Right lobe of liver (tissue), 4 donors: ENCODE measurements around the gene ARMH3.

Experiments used
- POLR2A ChIP-seq: fragments of 450-650 bp; IDR thresholded peaks from one replicate; pipeline ENCODE4 v1.6.1; 2017; ENCODE audit warnings: antibody characterized with exemption, mild to moderate bottlenecking
- TF ChIP-seq, protein P1 (sequence below), 4 donors: fragments of 200-600 bp in 3 of 4; fragments of 450-650 bp in 1 of 4; IDR thresholded peaks; one replicate each; pipeline versions ENCODE4 v1.5.1 to v1.8.0; 2016 to 2022; ENCODE audit warnings: antibody characterized with exemption in 4 of 4, mild to moderate bottlenecking in 2 of 4
- donor health status: DM: no; HTN: no; CAD: no.
- donor health status: DM: no; HTN: no; CAD: no.
- donor health status: DM: no; HTN: yes; CAD: no.

DNA sequence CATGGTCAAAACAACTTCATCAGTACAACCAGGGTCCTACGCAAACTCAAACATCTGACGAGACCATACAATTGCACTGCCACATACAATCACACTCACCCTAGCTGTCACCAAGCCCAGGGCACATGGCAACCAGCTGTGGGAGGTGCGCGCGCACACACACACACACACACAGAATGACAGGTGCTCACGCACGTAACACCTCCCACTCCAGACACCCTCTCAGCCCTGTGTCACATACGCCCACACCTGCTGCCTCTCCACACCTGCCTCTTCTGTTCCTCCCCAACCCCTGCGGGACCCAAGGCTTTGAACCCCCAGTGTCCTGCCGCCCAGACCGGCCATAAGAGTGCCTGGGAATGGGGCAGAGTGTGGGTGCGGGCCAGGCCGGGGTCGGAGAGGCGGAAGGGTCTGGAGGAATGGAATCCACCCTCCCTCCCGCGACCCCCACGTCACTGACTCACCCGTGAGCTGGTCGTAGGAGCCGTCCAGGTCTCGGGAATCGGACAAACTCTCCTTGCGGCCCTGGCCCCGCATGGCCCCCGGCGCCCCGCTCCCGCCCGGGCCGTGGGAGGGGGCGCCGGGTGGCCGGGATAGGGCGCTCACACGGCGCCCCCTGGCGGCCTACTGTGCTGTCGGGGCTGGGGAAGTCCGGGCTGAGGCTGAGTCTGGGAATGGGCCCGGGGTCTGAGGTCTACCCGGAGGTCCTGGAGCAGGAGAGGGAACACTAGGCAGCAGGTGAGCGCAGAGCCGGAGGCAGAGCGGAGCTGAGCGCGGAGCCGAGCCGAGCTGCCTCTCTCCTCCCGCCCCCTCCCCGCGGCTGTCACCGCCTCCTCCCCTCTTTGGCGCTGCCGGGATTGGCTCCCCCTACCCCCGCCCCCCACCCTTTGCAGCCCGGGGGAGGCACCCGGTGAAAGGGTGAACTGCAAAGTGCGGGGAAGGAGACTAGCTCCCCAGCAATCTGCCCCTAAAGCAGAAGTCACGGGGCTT lies 212.6 kb downstream of the ARMH3 start, which contains the start of gene KCNIP2:
- TF ChIP-seq, protein P1, sequence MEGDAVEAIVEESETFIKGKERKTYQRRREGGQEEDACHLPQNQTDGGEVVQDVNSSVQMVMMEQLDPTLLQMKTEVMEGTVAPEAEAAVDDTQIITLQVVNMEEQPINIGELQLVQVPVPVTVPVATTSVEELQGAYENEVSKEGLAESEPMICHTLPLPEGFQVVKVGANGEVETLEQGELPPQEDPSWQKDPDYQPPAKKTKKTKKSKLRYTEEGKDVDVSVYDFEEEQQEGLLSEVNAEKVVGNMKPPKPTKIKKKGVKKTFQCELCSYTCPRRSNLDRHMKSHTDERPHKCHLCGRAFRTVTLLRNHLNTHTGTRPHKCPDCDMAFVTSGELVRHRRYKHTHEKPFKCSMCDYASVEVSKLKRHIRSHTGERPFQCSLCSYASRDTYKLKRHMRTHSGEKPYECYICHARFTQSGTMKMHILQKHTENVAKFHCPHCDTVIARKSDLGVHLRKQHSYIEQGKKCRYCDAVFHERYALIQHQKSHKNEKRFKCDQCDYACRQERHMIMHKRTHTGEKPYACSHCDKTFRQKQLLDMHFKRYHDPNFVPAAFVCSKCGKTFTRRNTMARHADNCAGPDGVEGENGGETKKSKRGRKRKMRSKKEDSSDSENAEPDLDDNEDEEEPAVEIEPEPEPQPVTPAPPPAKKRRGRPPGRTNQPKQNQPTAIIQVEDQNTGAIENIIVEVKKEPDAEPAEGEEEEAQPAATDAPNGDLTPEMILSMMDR (IDR thresholded peaks at IDR 0.05) = peak; percentile 30 to 53 (median 40)
- TF ChIP-seq POLR2A = no peak
